ENCODE measurements around the gene CAPN11.
"Not testable (repeated sequence)": the region's sequence is repeated elsewhere in the genome, so short reads cannot be mapped to it uniquely, and the experiment has no call there.

The CAPN11 gene

DNA sequence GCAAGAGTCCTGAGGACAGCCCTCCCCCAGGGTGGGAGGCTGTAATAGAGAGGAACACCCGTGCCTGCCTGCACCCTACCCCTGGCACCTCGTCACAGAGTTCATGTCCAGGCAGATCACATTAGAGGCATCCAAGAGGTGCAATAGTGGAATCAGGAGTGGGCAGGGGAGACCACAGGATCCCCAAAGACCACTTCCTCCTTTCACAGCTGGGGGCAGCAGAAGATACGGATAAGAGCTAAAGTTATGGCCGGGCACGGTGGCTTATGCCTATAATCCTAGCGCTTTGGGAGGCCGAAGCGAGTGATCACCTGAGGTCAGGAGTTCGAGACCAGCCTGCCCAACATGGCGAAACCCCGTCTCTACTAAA lies 1.5 kb upstream of the CAPN11 start:
- DNase-seq: no peak

DNA sequence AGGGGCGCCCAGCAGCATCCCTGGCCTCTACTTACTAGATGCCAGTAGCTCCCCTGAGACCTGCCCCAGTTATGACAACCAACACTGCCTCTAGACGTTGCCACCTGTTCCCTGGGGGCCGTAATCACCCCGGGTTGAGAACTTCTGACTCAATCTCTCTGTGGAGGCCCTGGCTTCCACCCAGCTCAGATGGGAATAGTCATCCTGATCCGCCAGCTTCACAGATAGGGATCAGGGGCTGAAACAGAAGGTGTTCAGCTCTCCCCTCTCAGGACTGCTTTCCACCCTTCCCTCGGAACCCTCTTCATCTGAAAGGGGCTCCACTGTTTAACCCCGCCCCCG lies 3.3 kb downstream of the CAPN11 start:
- DNase-seq: no peak

DNA sequence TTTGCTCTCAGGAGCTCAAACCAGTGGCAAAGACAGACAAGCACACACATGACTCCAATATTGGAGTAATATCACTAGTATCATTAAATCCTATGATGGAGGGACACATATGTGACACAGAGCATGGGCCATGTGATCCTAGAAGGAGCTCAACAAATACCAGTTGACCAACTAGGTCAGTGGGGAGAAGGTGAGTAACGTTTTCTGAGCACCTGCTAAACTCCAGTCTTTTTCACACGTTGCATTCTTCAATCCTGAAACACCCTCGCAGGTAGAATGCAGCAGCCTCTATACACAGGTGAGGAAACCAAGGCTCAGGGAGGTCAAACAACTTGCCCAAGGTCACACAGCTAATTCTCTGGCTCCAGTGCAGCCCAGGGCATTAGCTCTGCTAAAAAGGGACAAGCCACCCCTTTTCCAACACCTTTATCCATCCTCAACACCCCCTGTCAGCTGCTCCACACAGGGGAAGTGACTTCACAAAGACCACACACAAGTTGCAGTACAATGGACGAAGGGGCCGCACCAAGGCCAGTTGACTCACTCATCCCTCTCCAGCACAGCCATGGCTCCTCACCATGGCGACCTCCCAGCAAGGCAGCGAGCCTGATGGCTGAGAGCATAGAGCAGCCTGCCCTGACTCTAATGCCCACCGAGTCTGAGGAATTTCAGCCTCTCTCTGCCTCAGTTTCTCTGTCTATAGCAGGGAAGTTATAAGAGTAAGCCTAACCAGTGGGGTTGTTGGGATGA lies 4.4 kb downstream of the CAPN11 start:
- no peak for DNase-seq

DNA sequence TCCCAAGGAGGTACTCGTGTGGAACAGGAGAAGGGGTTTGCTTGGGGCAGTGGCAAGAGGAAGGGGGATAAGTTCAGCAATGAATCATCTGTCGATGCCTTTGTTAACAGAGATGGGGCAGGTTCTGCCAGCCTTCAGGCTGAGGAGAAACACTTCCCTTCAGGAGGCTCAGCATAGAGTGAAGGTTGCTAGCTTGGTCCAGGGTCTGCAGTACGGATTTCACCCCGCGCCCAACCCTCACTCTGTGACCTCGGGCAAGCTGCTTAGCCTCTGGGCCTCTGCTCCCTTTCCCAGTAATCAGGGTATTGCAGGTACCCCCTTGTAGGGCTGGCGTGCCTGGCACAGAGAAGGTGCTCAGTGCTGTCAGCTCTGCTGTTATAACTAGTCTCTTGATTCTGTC lies 7.5 kb downstream of the CAPN11 start:
- DNase-seq: no peak

DNA sequence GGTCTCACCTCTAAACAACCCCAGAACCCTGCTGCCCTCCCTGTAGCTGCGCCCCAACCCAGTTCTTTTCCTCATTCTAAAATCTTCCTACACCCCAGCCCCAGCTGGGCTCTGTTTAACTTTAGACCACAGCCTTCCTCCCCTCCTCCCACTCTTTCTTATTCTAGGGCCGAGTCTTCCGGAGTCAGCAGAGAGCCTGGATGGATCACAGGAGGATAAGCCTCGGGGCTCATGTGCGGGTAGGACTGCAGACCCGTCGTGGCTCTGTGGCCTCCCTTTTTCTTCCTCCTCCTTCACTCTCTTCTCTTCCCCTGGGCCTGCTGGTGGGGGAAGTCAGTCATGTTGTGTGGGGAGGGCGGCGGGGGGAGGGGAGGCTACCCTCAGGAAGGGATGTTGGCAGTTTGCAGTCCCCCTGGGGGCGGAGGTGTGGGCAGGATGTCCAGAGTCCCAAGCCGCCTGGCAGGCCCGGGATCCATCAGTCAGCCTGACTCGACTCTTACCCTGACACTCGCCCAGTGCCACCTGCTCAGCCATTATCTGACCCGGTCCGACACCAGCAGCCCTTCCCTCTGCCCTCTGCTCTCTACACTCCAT lies 8.1 kb downstream of the CAPN11 start:
- no peak for DNase-seq

DNA sequence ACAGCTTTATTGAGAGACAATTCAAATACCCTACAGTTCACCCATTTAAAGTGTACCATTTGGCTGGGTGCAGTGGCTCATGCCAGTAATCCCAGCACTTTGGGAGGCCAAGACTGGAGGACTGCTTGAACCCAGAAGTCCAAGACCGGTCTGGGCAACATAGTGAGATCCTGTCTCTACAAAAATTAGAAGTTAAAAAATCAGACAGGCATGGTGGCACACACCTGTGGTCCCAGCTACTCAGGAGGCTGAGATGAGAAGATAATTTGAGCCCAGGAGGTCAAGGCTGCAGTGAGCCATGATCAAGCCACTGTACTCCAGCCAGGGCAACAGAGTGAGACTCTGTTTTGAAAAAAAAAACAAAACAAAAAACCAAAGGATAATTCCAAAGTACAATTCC lies 8.9 kb downstream of the CAPN11 start:
- DNase-seq: no peak

DNA sequence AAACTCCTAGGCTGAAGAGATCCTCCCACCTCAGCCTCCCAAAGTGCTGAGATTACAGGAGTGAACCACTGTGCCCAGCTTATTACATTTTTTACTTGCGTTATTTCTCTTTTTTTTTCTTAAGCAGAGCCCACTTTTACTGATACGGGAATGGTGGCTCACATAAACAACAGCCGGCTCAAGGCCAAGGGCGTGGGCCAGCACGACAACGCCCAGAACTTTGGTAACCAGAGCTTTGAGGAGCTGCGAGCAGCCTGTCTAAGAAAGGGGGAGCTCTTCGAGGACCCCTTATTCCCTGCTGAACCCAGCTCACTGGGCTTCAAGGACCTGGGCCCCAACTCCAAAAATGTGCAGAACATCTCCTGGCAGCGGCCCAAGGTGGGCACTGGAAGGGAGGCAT lies 10.5 kb downstream of the CAPN11 start:
- no peak for DNase-seq

DNA sequence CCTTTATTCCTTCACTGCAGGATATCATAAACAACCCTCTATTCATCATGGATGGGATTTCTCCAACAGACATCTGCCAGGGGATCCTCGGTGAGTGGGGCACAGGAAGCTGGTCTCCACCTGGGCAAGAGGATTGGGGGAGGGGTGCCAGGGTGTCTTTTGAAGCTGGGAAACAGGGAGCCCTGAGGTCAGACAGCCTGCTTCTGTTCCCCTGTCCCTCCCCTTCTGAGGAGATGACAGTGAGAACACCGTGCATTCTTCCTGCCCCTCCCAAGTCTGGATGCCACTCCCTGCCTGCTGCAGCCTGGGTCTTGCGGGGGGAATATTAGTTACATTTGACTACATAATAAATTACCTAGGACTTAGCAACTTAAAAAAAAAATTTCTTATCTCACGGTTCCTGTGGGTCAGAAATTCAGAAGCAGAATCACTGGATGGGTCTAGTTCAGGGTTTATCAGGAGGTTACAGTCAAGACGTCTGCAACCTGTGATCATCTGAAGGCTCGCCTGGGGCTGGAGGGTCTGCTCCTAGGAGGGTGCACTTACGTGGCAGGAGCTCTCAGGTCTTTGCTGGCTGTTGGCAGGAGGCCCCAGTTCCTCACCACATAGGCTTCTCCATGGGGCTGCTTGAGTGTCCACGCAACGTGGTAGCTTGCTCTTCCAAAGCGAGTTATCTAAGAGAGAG lies 11.4 kb downstream of the CAPN11 start:
- DNase-seq: no peak

DNA sequence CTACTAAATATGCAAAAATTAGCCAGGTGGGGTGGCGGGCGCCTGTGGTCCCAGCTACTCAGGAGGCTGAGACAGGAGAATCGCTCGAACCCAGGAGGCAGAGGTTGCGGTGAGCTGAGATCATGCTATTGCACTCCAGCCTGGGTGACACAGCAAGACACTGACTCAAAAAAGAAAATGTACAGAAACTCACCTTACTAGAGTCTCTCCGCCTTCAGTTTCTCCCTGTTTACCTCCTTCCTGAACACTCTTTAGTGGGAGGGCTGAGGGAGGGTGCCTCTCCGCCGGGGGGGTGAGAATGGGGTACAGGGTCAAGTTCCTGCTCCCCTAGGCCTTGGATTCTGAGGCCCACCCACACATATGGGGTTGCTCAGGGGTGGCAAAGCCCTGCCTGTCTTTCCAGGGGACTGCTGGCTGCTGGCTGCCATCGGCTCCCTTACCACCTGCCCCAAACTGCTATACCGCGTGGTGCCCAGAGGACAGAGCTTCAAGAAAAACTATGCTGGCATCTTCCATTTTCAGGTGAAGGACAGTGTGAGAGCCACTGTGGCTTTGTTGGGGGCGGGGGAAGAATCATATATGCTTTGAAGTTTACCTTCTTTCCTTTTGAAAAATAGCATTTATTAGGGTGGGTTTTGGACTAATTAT lies 13.4 kb downstream of the CAPN11 start:
- DNase-seq: no peak

DNA sequence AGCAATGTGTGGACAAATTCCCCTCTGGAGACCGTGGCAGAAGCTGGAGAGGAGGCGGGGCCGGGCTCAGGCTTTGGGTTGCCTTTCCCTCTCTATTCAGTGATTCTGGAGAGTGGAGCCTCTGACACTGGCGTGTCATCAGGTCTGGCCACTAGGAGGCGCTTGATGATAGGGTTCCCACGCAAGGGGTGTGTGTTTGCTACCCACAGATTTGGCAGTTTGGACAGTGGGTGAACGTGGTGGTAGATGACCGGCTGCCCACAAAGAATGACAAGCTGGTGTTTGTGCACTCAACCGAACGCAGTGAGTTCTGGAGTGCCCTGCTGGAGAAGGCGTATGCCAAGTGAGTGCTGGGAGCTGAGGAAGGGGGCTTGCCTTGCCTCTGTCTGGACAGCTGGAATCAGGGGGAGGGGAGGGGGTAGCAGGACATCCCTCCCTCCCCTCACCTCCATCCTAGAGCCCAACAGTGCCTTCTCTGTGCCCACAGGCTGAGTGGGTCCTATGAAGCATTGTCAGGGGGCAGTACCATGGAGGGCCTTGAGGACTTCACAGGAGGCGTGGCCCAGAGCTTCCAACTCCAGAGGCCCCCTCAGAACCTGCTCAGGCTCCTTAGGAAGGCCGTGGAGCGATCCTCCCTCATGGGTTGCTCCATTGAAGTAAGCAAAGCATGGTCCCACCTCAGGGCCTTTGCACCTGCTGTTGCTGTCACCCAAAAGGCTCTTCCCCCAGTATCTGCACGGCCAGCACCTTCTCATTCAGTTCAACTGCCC lies 14.3 kb downstream of the CAPN11 start:
- DNase-seq: peak; percentile 69

DNA sequence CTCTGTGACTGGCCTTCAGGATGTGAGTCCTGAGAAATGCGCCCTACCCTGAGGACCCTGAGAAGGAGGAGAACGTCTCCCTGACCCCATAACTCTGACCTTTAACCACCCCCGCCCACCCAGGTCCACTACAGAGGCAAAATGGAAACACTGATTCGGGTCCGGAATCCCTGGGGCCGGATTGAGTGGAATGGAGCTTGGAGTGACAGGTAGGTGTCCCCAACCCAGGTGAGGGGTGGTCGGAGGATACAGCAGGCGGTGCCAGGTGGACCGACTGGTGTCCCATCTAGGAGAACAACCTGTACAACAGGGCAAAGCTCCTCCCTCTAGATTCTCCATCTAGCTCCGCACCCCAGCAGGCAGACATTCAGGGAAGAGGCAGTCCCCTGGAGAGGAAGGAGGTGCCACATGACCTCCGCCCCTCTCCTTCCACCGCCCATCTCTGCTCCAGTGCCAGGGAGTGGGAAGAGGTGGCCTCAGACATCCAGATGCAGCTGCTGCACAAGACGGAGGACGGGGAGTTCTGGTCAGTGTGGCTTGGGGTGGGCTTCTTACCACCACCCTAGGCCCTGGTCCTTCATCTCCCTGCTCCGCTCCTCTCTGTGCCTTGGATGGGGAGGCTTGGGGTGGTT lies 17.6 kb downstream of the CAPN11 start:
- no peak for DNase-seq

DNA sequence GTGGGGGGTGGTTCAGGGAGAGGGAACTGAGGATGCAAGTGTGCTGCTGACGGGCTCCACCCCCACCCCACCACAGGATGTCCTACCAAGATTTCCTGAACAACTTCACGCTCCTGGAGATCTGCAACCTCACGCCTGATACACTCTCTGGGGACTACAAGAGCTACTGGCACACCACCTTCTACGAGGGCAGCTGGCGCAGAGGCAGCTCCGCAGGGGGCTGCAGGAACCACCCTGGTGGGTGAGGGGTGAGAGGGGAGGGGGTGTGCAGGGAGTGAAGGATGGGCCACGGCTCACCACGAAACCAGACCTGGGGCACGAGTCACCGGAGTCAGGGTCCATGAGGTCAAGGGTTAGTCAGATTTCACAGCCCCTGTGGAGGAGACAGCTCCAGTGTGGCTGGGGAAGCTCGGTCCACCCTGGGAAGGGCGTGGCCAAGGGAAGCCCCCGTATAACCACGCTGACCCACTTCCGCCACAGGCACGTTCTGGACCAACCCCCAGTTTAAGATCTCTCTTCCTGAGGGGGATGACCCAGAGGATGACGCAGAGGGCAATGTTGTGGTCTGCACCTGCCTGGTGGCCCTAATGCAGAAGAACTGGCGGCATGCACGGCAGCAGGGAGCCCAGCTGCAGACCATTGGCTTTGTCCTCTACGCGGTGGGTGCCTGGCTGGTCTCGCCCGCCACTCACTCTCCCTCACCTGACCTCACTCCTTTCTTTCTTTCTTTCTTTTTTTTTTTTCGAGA lies 18.3 kb downstream of the CAPN11 start:
- no peak for DNase-seq

DNA sequence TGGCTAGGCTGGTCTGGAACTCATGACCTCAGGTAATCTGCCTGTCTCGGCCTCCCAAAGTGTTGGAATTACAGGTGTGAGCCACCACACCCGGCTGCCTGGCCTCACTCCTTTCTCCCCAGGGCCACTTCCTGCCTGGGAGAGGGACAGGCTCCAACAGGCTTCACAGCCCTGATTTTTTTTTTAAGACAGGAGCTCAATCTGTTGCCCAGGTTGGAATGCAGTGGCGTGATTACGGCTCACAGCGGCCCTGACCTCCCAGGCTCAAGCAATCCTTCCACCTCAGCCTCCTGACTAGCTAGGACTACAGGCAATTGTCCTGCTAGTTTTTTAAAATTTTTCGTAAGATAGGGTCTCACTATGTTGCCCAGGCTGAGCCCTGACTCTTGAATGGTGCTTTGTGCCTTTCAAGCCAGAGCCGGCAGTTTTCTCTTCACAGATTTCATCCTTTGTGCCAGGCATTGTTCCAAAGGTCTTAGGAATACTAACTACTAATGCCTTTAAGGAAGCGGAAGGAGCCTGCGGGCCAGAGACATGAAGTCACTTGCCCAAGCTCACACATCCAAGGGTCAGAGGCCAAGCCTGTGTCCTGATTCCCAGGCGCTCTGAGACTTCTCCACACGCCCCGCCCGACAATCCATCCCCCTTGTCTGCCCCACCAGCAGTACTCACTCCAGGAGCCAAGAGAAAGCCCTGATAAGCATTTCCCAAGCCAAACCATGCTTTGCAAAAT lies 19.2 kb downstream of the CAPN11 start:
- DNase-seq: no peak

DNA sequence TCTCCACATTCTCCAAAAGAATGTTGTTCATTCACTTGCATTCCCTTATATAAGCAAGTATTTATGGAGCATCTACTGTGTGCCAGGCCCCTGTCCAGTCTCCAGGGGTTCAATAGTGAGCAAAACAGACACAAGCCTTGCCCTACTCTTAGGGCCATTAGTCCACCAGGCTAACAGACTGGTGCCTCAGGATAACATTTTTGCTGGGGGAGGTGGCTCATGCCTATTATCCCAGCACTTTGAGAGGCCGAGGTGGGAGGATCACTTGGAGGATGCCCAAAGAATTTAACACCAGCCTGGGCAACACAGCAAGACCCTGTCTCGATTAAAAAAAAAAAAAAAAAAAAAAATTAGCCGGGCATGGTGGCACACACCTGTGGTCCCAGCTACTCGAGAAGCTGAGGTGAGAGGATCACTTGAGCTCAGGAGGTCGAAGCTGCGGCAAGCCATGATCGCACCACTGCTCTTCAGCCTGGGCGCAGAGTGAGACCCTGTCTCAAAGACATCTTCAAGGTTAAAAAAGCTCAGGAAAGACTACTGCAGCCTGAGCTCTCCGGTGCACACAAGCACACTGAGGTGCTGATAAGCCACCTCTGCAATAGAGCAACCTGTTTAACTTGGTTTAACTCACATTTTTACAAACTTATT lies 19.9 kb downstream of the CAPN11 start:
- DNase-seq: no peak

DNA sequence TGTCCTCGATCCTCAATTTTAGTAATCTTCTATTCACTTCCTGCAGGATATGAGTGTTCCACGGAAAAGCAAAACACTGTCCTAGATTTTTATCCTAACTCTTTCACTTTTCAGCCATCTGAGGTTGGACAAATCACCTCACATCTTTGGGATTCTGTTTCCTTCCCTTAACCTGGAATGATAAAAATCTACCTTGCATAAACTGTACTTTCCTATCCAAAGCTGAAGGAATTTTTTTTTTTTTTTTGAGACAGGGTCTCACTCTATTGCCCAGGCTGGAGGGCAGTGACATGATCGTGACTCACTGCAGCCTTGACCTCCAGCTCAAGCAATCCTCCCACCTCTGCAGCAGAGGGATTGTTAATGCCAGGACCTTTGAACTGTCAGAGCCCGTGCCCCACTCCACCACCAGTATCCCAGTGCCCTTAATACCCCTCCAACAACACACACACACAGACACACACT lies 20.5 kb downstream of the CAPN11 start:
- DNase-seq: no peak

DNA sequence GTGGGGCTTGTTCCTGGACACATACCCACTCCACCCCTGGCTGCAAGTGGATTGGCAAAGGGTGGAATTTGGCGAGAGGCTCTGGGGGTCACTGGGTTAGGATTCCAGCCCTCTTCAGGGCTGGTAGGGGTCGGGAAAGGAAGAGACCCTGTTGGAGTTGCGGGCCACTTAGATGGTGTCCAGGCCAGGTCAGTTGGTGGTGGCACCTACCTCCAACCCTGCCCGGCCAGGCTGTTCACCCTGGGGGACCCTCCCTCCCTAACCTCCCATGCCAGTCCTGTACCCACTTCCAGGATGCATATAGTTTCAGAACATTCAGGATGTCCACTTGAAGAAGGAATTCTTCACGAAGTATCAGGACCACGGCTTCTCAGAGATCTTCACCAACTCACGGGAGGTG lies 21.0 kb downstream of the CAPN11 start:
- DNase-seq: no peak

DNA sequence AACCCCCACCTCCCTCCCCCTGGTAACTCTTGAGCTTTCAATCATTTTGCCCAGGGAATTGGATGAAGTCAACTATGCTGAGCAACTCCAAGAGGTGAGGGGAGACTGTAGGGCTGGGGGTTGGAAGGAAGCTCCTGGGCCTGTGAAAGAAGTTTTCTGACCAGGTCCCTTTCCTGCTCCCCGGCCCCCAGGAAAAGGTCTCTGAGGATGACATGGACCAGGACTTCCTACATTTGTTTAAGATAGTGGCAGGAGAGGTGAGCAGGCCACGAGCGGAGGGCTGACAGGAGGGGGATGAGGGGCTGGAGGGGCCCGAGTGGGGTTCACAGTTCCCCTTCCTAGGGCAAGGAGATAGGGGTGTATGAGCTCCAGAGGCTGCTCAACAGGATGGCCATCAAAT lies 21.8 kb downstream of the CAPN11 start:
- DNase-seq: no peak

DNA sequence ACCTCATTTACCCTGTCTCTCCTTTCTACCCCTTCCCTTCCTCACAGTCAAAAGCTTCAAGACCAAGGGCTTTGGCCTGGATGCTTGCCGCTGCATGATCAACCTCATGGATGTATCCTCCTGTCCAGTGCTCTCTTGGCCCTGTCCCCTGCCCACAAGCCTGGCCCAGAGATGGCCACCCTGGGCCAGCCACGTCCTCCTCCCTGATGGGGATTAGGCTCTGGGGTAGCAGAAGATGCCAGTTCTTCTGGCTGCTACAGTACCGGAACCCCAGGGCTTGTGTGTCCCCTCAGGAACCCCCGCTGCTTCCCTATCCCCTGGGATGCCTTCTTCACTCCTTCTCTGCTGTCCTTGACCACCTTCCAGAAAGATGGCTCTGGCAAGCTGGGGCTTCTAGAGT lies 22.3 kb downstream of the CAPN11 start:
- no peak for DNase-seq

DNA sequence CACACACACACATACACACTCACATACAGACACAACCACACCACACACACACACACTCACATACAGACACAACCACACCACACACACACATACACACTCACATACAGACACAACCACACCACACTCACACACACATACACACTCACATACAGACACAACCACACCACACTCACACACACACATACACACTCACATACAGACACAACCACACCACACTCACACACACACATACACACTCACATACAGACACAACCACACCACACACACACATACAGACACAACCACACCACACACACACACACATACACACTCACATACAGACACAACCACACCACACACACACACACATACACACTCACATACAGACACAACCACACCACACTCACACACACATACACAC lies 23.2 kb downstream of the CAPN11 start:
- not testable (repeated sequence) for DNase-seq

DNA sequence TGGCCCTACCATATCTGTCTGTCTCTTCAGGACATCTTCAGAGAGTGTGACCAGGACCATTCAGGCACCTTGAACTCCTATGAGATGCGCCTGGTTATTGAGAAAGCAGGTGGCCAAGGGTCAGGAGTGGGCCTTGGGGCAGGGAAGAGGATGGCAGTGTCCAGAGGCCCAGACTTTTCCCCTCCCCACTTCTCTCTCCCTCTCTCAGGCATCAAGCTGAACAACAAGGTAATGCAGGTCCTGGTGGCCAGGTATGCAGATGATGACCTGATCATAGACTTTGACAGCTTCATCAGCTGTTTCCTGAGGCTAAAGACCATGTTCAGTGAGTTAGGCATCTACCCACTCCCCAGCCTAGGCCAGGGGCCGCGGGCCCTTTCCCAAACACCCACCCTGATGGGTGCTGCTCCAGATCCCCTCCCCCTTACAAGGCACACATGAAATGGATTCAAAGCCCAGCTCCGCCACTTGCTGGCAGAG lies 24.3 kb downstream of the CAPN11 start:
- no peak for DNase-seq

DNA sequence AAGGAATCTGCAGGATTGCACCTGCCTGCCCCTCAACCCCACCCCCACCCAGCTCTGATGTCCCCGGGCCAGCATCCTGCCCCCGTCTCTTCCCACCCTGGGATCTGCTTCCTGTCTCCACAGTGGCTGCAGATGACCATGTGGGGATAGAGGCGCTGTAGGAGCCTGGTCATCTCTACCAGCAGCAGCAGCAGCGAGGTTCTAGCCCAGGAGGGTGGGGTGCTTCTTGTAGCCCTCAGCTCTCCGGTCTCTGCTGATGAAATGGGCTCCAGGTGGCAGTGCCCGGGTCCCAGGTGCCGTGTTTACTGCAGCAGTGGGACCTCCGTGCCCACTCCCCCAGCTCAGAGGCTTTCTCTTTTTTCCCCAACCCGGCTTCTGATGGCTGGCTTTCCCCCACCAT lies 25.2 kb downstream of the CAPN11 start:
- no peak for DNase-seq

Measured in SHP77 treated with DMSO at 0.1 percent for 48 hours (cell line).